ENCODE data around the gene ELOVL5.

Gene ELOVL5

GRCh38 chr6:53264915-53265607 lies 83.7 kb downstream of the ELOVL5 start:
- DNase-seq: no peak

- no peak for DNase-seq
Observed at GRCh38 chr6:53264337-53264736, 84.4 kb downstream of the ELOVL5 start.

DNA sequence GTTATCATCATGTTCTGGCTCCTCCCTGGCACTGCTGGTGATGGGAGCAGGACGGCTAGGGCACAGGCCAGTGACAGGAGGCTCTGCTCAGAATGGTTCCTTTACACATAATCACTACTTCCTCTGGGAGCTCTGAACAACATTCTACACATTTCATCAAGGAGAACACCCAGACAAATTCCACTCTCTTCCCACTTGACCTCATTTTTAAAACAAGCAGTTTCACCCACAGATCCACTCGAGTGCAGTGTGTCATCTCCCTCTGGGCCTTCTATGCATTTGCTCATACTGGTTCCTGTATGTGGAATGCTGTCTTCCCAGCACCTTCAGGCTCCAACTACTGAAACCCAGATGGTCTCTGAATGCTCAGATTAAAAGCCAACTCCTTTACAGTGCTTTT lies 84.8 kb downstream of the ELOVL5 start:
- no peak for DNase-seq

- DNase-seq: no peak
Observed at GRCh38 chr6:53259860-53260580, 88.7 kb downstream of the ELOVL5 start.

DNA sequence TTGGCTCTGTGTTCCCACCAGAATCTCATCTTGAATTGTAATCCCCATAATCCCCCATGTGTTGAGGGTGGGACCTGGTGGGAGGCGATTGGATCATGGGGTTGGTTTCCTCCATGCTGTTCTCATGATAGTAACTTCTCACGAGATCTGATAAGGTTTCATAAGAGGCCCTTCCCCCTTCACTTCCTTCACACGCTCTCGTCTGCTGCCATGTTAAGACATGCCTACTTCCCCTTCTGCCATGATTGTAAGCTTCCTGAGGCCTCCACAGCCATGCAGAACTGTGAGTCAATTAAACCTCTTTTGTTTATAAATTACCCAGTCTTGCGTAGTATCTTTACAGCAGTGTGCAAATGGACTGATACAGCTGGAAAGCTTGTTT lies 90.0 kb downstream of the ELOVL5 start:
- DNase-seq: no peak

DNA sequence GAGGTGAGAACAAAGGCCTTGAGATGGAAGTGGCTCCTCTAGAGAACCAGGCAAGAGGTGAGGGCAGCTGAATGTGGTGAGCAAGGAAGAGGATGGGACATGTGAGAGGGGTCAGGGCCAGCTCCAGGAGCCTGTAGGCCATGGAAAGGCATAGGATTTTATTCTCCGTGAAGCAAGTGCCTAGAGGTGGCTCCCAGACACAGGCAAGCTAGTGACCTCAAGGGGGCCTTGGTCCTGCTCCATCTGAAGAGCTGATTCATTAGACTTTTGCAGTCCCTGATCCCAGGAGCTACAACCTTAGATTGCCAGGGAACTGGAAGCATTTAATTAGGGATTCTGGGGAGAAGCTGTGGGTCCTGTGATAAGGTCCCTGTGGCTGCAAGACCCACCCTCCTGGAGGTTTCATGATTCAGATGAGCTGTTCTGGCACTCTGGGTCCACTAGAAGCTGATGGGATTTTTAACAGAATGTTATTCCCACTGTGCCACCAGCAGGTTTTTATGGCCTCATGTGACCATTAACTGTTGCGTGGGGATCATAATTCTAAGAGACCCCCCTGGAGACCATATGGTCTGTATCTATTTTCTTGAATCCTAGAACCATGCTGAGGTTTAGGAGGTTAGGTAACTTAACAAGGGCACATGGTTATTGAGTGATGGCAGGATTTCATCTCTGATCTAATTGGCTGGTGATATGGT lies 90.5 kb downstream of the ELOVL5 start:
- DNase-seq: no peak

GRCh38 chr6:53257533-53257932 lies 91.2 kb downstream of the ELOVL5 start:
- no peak for DNase-seq

DNA sequence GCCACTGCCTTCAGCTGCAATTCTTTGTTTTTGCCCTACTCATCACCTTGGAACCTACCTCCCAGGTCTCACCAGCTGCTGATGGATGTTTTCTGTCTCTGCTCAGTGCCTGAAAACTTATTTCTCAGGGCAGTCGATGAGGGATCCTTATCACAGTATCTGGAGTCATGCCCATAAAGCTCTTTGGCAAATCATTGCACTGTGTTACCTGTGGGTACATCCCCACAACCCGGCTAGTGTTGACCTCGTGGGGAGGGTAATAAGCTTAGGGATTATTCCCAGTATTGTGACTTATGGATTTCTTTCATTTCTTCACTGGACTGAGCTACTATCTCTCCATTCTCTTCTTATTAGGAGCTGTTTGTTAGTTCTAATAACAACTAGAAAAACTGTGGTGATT lies 91.7 kb downstream of the ELOVL5 start:
- DNase-seq: no peak

GRCh38 chr6:53252177-53252692 lies 96.5 kb downstream of the ELOVL5 start:
- DNase-seq: no peak

DNA sequence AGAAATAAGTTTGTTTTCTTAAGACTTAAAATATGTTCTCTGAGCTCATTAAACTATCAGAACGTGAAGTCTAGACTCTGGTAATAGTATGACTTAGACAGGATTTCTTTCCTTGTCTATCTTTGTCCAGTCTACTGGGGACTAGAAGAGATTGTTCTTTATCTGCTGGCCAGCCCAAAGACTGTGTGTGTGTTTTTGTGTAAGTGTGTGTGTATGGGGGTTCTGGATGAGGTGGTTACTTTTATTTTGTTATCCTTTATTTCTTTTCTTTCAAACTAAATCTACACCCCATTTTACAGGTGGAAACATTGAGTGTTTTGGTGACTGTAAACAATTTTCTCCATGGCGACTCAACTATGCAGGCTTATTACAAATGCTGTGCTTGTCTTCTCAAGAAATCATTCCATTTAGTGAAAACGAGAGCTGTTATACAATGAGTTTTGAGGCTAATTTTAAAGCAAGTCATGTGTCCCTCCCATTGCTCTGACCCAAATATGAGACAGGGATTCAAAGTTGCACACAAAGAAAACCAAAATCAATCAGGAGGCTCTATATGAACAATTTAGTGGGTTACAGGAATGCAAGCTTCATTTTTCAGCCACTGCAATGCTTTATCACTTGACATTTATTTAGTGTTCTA lies 97.6 kb downstream of the ELOVL5 start:
- DNase-seq: no peak

DNA sequence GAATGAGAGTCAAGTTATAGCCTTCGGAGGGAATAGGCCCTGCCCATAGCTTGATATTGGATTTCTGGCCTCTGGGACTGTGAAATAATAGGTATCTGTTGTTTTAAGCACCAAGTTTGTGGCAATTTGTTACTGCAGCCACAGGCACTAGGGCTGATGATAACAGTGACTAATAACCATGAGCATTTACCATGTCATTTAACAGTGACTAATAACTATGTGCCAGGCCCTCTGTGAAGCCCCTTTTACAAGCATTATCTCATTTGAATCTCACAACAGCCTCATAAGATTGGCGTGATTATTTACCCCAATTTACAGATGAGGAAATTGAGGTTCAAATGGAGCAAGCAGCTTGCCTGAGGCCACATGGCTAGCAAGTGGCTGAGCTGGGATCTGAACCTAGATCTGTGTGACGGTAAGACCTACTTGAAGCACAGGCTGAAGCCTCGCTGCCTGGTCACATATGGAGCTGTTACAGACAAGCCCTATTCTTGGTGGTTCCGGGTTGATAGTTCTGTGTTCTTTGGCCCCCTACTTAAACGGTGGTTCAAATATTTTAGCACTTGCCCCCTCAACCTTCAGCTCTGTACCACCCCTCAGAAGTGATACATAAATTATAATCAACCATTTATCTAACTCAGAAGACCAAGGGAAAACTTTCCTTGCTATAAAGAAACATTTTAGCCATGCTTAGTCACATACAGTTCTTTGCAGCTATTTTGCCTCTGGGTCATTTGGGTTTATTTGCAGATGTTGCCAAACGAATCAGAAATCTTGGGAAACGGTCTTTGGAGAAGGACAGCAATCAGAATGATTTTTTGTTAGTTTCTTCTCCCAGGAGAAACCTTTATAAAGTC lies 98.3 kb downstream of the ELOVL5 start:
- no peak for DNase-seq

DNA sequence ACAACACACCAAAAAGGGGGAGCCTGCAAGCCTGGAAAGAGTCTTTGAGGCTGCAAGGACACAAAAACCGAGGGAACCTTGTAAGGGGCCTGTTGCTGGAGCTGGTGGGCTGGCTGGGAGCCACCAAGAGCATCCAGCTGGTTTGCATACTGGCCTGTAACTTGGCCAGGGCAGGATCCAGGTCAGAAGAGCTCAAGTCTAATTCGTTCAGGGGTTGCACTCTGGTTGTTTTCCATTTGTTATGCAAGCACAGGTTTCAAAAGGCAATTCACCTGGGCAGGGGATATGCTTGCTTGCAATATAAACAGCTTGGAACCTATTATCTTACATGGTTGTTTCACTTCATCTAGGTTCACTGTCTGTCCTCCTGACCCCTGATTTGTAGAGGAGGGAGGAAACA lies 101.8 kb downstream of the ELOVL5 start:
- no peak for DNase-seq

DNA sequence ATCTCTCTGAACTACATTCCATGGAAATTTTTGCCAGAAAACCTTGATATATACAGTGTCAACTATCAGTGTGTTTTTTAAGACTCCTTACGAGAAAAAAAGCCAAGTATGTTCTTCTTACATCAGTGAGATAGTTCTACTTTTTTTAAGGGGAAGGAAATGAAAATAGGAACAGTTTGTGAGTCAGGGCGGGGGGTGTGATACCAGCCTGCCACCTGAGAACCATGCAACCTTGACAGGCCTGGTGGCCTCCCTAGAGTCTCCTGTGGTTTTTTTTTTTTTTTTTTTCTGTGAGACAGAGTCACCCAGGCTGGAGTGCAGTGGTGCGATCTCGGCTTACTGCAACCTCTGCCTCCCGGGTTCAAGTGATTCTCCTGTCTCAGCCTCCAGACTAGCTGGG lies 103.8 kb downstream of the ELOVL5 start:
- no peak for DNase-seq

GRCh38 chr6:53244399-53244931 lies 104.3 kb downstream of the ELOVL5 start:
- DNase-seq: no peak

GRCh38 chr6:53241938-53242337 lies 106.8 kb downstream of the ELOVL5 start:
- DNase-seq: no peak

DNA sequence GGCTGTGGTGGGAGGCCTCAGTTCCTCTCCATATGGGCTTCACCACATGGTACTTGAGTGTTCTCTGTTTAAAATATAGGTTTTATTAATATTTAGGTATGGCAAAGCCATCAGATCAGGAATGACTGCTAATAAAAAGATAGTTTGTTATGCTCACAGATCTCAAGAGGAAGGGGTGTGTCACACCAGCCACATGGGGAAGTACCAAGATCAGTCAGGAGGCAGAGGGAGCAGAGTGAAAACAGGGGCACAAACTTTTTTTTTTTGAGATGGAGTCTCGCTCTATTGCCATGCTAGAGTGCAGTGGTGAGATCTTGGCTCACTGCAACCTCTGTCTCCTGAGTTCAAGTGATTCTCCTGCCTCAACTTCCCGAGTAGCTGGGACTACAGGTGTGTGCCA lies 108.0 kb downstream of the ELOVL5 start:
- no peak for DNase-seq

DNA sequence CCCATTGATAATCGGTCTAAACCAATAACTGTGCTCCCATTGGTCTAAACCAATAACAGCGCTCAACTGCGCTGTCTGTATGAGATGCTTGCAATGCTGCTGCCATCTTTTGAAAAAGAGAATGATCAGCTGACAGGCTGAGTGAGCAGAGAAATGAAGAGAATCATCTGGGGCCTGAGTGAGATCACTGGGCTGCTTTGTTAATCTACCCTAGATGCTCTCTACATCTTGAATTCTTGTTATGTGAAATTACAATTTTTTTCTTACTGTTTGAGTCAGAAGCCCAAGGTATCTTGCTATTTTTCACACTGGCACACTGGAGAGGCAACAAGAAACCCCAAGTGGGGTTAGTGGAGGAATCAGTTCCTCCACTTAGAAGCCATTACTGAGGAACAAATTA lies 108.6 kb downstream of the ELOVL5 start:
- no peak for DNase-seq

GRCh38 chr6:53239526-53239925 lies 109.2 kb downstream of the ELOVL5 start:
- no peak for DNase-seq

DNA sequence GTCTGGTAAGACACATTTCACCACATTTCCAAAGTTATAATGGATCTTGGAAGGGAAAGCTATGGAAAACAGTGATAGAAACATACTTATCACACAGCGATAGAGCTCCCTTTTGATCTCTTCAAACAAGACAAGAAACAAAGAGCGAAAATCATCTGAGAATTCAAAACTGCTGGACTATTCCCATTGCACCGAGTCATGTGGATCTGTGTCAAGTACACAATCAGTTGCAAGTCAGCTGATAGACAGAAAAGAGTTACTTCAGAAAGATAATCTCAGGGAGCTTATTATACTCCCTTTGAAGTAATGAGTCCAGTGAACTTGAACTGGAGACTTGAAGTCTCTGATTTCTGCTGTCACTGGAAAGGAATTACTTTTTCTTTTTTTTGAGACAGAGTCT lies 110.4 kb downstream of the ELOVL5 start:
- no peak for DNase-seq

DNA sequence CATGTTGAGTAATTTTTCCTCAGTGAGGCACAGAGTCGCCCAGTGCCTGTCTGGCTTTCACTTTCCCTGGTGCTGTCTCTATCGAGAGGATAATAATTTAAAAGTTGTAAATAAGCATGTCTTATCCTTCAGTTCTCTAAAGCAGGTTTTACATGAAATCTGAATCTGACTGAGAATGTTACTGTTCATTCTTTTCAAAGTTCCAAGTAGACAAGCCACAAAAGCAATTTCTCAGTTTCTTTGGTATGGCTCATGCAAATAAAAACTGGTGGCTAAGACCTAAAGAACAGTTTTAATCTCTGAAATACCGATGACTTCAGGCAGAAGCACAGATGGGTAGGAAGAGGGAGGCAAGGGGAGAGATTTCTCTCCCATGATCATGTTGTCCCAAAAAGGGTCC lies 112.5 kb downstream of the ELOVL5 start:
- no peak for DNase-seq

DNA sequence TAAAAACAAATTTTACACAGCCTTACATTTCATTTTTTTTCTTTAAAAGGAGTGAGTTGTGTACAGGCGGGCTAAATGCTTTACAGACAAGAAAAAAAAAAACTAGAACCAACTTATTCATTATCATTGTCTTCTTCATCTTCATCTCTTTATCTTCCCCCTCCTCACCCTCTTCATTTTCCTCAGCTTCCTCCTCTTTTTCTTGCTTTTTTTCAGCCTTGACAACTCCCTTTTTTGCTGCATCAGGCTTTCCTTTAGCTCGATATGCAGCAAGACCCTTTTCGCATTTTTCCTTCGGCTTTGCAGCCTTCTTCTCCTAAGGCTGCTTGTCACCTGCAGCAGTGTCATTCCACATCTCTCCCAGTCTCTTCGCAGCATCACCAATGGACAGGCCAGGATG lies 113.2 kb downstream of the ELOVL5 start:
- DNase-seq: no peak

- no peak for DNase-seq
Observed at GRCh38 chr6:53233309-53233708, 115.4 kb downstream of the ELOVL5 start.
